SJSA1 (cell line): ENCODE measurements around the gene DLG5. TPM values are rescaled to one million over a fixed set of nuclear protein-coding genes. Genes with fewer than 3 reads are reported as not detected.

Experiments
- DNase-seq, 2 experiments: peaks; one replicate each; pipeline ENCODE4 v3.0.0-alpha.2; 2015 to 2020; ENCODE audit warnings: low spot score in 2 of 2, low read depth in 1 of 2
- H3K27ac ChIP-seq: fragments of 250-450 bp; sonication (Bioruptor Pico); 2 replicates; pipeline ENCODE4 v1.5.1; 2020; ENCODE audit warnings: mild to moderate bottlenecking, moderate library complexity
- H3K27me3 ChIP-seq: fragments of 250-450 bp; sonication (Bioruptor Pico); replicated peaks from 2 replicates; pipeline ENCODE4 v1.5.1; 2020; ENCODE audit warnings: mild to moderate bottlenecking, moderate library complexity
- H3K36me3 ChIP-seq: fragments of 250-450 bp; sonication (Bioruptor Pico); 2 replicates; pipeline ENCODE4 v1.5.1; 2020; ENCODE audit warnings: mild to moderate bottlenecking
- H3K4me1 ChIP-seq: fragments of 250-450 bp; sonication (Bioruptor Pico); replicated peaks from 2 replicates; pipeline ENCODE4 v1.6.1; 2021; ENCODE audit warnings: mild to moderate bottlenecking
- H3K4me3 ChIP-seq: fragments of 250-450 bp; sonication (Bioruptor Pico); 2 replicates; pipeline ENCODE4 v1.5.1; 2020; ENCODE audit warnings: mild to moderate bottlenecking
- H3K9me3 ChIP-seq: fragments of 250-450 bp; sonication (Bioruptor Pico); replicated peaks from 2 replicates; pipeline ENCODE4 v1.5.1; 2020; ENCODE audit warnings: mild to moderate bottlenecking
- total RNA-seq: library from RNA; depleted of rRNA; stranded (reverse); fragments of >200 nt; shearing (Covaris generic); gene quantifications from 2 replicates; pipeline ENCODE4 v1.2.3, GENCODE V29; 2014

The DLG5 gene
- total RNA-seq, 1 experiment from 2014 or later = 27.6 TPM

- no peak for DNase-seq
- Histone ChIP-seq H3K4me1 (peaks cover 35% of the 10 kb centered on the region), H3K36me3 (0 out of 2 replicates have a peak, but pooled peaks cover 2% of the 10 kb centered on the region), H3K27me3 (no peaks in the 10 kb centered on the region), H3K4me3 (no peak overlapping the region), H3K27ac (no peak overlapping the region), H3K9me3 (no peaks in the 10 kb centered on the region)
These were observed 13.7 kb upstream of the DLG5 start for GRCh38 chr10:77940225-77940624.

GRCh38 chr10:77939561-77940001 is 13.0 kb upstream of the DLG5 start:
- H3K27ac ChIP-seq = no peak overlapping the region
- peaks cover 30% of the 10 kb centered on the region for H3K4me1 ChIP-seq
- 0 out of 2 replicates have a peak, but pooled peaks cover 2% of the 10 kb centered on the region for H3K36me3 ChIP-seq
- H3K9me3 ChIP-seq = no peaks in the 10 kb centered on the region
- H3K4me3 ChIP-seq = no peak overlapping the region
- no peaks in the 10 kb centered on the region for H3K27me3 ChIP-seq
- no peak for DNase-seq

DNA sequence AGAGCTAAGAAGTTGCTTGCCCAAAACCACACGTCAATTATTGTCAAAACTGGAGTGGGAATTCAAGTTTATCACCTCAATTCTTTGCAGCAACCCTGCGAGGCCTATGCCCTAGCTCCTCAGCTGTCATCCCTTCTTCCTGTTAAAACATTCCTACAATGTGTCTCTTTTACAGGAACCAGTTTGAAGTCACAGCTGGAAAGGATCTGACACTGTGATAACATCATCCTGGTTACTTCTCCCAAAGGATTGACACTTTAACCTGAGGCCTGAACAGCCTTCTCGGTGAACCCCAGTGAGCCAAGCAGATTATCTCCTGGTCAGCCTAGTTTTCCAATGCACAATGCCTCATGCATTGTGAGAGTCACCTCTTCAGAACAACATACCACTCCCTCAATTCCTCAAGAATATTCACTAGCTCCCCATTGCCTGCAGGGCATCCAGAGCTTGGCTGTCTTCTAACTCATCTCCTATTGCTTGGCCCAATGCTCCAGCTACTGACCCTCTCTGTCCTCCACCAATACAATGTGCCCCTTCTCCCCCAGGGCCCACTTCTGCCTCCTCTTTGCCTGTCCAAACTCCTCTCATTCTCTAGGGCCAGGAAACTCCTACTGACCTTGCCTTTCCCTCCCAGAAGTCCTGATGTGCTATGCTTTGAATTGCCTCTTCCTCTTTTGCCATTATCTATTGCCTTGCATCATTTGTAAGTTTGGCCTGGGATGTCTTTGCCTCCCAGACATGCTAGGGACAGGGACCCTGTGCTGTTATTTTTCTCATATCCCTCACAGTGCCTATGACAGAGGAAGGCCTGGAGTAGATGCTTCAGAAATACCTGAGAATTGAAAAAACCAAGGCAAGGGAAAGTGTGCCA is 10.4 kb upstream of the DLG5 start:
- peaks cover 11% of the 10 kb centered on the region for H3K4me1 ChIP-seq
- no peaks in the 10 kb centered on the region for H3K27me3 ChIP-seq
- no peak for DNase-seq
- 0 out of 2 replicates have a peak, but pooled peaks cover 2% of the 10 kb centered on the region for H3K36me3 ChIP-seq
- no peak overlapping the region for H3K27ac ChIP-seq
- no peak overlapping the region for H3K4me3 ChIP-seq
- H3K9me3 ChIP-seq = no peaks in the 10 kb centered on the region

DNA sequence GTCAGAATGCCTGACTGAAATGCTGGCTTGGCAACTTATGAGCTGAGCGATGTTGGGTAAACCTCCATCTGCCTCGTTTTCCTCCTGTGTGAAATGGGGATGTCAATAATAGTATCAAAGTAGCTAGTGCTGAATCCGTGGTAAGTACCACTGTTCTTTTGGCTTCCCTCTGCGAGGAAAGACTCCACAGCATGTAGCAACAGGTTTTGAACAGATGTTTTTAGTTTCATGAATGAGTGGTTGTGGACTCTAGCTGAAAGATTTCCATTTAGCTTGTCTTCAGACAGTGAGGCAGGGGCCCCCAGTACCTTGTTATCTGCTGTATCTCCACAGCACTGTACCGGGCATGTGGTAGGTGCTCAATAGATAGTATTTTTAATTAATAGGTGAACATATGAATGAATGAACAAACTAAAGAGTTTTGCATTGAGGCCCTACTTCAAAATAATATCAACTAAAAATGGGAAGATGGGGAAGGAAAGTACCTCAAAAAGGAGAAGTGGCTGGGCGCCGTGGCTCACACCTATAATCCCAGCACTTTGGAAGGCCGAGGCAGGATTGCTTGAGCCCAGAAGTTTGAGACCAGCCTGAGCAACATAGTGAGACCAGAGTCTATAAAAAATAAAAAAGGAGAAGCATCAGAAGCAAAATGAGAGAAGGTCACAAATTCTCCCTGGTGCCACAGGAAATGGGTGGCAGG is 5.6 kb upstream of the DLG5 start:
- Histone ChIP-seq H3K4me1 (peaks cover 1% of the 10 kb centered on the region), H3K36me3 (peaks cover under 1% of the 10 kb centered on the region; the same call in 1 of the 2 replicates), H3K27me3 (no peaks in the 10 kb centered on the region), H3K9me3 (no peaks in the 10 kb centered on the region; the same call in 1 of the 2 replicates), H3K27ac (no peak overlapping the region), H3K4me3 (no peak overlapping the region)
- no peak for DNase-seq

GRCh38 chr10:77927402-77928246 is 1.1 kb upstream of the DLG5 start:
- H3K27me3 ChIP-seq = no peaks in the 10 kb centered on the region
- H3K36me3 ChIP-seq = peaks cover 19% of the 10 kb centered on the region
- no peak overlapping the region for H3K27ac ChIP-seq
- H3K4me1 ChIP-seq = peaks cover 17% of the 10 kb centered on the region
- peak overlapping the region; percentile 97 for H3K4me3 ChIP-seq
- no peak for DNase-seq
- peaks cover 4% of the 10 kb centered on the region for H3K9me3 ChIP-seq

DNA sequence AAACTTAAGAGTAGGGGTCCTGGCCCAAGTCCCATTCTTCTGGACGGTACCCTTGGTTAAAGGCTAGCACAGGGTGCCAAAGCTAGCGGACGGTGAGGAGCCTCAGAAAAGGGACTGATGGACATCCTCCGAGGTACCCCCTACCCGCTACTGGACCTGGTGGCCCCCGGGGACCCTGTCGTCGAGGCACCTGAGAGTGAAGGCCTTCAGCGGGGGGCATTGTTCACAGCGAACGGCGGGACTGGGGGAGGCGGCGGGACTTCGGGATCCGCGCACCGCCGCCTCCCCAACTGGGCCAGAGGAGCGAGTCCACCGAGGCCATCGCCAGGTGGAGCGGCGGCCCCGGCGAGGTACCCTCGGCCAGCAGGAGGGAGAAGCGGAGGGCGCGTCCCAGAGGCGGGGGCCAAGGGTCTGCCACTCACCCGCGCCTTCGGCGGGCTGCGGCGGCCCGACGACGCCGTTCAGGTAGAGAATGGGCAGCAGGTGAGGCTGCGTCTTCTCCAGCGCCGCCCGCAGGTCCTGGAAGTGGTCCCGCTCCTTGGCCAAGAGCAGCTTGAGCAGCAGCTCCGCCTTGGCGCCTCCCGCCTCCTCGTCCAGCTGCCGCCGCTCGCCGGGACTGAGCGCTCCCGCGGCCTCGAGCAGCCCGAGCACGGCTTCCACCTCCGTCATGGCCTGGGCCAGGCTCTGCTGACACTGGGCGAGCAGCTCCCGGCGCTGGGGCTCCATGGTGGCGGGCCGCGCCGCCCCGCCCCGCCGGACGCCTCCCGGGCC is 575 bp downstream of the DLG5 start:
- peak overlapping the region; percentile 97 for H3K4me3 ChIP-seq
- no peak overlapping the region for H3K27ac ChIP-seq
- H3K27me3 ChIP-seq = no peaks in the 10 kb centered on the region
- peaks cover 4% of the 10 kb centered on the region for H3K9me3 ChIP-seq
- DNase-seq = peak in 1 of 2 experiments; percentile 50
- H3K36me3 ChIP-seq = peaks cover 23% of the 10 kb centered on the region
- peaks cover 20% of the 10 kb centered on the region for H3K4me1 ChIP-seq

GRCh38 chr10:77925410-77925794 is 1.2 kb downstream of the DLG5 start:
- DNase-seq = peak in 1 of 2 experiments; percentile 52
- no peaks in the 10 kb centered on the region for H3K27me3 ChIP-seq
- H3K36me3 ChIP-seq = peaks cover 23% of the 10 kb centered on the region
- H3K27ac ChIP-seq = no peak overlapping the region
- H3K4me1 ChIP-seq = peaks cover 26% of the 10 kb centered on the region
- peak overlapping the region; percentile 97 for H3K4me3 ChIP-seq
- H3K9me3 ChIP-seq = peaks cover 4% of the 10 kb centered on the region

- peaks cover 42% of the 10 kb centered on the region for H3K4me1 ChIP-seq
- H3K27ac ChIP-seq = no peak overlapping the region
These were observed 3.9 kb downstream of the DLG5 start for GRCh38 chr10:77922566-77923179.

DNA sequence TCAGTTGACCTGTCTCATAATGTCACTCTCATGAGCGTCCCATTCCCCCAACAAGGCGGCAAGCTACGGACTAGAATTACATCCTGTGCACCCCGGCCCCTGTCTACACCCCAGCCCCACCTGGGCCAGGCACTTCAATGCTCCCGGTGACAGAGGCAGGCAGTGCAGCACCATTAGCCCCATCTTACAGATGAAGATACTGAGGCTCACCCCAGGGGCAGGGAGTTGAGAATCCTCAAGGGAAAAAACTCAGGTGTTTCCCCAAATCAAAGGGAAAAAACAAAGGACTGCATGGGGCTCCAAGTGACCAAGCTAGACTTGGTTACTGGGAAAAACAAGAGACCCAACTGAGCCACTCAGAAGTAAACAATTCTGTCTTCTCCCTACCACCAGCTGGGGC is 4.5 kb downstream of the DLG5 start:
- Histone ChIP-seq H3K27ac (no peak overlapping the region), H3K36me3 (peaks cover 24% of the 10 kb centered on the region), H3K4me1 (peaks cover 40% of the 10 kb centered on the region), H3K4me3 (no peak overlapping the region), H3K9me3 (peaks cover 4% of the 10 kb centered on the region), H3K27me3 (no peaks in the 10 kb centered on the region)
- DNase-seq = no peak

More at GRCh38 chr10:77922566-77923179, 3.9 kb downstream of the DLG5 start:
- Histone ChIP-seq H3K4me3 (no peak overlapping the region), H3K36me3 (peaks cover 25% of the 10 kb centered on the region), H3K27me3 (no peaks in the 10 kb centered on the region), H3K9me3 (peaks cover 4% of the 10 kb centered on the region)
- DNase-seq = no peak

- H3K9me3 ChIP-seq = no peaks in the 10 kb centered on the region; the same call in none of the 2 replicates
- H3K27ac ChIP-seq = no peak overlapping the region
- DNase-seq = no peak
- H3K4me1 ChIP-seq = peaks cover 36% of the 10 kb centered on the region
- H3K4me3 ChIP-seq = no peak overlapping the region
- H3K27me3 ChIP-seq = no peaks in the 10 kb centered on the region
- peaks cover 19% of the 10 kb centered on the region for H3K36me3 ChIP-seq
These were observed 5.2 kb downstream of the DLG5 start for GRCh38 chr10:77921395-77921794.

DNA sequence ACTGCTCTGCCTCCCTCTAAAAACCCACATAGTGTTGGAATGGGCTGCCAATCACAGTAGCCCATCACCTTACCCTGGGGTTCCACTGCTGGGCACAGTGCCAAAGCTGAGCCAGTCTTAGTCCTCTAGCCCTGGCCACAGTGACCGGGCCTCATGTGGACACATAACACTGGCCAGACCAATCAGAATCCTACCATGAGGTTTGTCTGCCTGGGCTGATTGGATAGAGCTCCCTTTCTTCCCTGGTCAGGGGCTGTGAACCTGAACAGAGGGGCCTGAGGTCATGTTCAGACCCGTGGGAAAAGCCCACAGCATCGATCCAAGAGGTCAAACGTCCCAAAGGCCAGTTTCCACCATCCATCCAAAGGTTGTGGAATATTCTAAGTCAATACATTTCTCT is 6.1 kb downstream of the DLG5 start:
- Histone ChIP-seq H3K27me3 (no peaks in the 10 kb centered on the region), H3K36me3 (peaks cover 12% of the 10 kb centered on the region), H3K27ac (no peak overlapping the region), H3K4me1 (peaks cover 35% of the 10 kb centered on the region), H3K9me3 (no peaks in the 10 kb centered on the region), H3K4me3 (no peak overlapping the region)
- no peak for DNase-seq

GRCh38 chr10:77919713-77920108 is 6.8 kb downstream of the DLG5 start:
- Histone ChIP-seq H3K4me1 (peaks cover 27% of the 10 kb centered on the region), H3K27ac (no peak overlapping the region), H3K36me3 (peaks cover 12% of the 10 kb centered on the region), H3K9me3 (no peaks in the 10 kb centered on the region), H3K4me3 (no peak overlapping the region), H3K27me3 (no peaks in the 10 kb centered on the region)
- peak; percentile 50 to 56 for DNase-seq
